Erythroblast (primary cell): ENCODE results near the gene CTNNA2.

Experiments
- GATA1 ChIP-seq: IDR thresholded peaks from 2 replicates; pipeline ENCODE4 v1.6.1; 2011; ENCODE audit warnings: low read depth, mild to moderate bottlenecking, control low read depth, low read length, moderate library complexity
- POLR2A ChIP-seq: IDR thresholded peaks from 2 replicates; pipeline ENCODE4 v1.6.1; 2011; ENCODE audit warnings: mild to moderate bottlenecking, low read length

DNA sequence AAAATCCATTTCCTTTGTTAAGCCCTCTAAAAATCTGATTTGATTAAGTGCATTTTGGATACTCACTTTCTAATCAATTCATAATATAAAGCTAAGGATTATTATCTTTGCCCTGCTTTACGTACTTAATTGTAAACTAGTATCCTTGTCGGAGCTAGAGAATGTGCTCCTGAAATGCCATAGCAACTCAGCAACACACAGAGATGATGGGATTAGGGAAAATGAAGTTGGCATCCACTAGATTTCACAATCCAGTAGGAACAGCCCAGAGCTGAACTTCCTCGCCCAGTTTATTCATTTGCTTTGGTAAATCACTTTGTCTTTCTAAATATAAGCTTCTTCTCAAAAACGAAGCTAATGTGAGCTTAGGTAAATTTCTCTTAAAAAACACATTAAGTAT is 386.3 kb downstream of the CTNNA2 start:
- TF ChIP-seq POLR2A: no peak
- no peak for TF ChIP-seq GATA1
